SU-DHL-6 (cell line): ENCODE measurements around the gene NAP1L4.

Source experiments
- H2AFZ ChIP-seq: fragments of 200-600 bp; sonication (generic); 2 replicates; pipeline ENCODE4 v1.6.1; 2014; ENCODE audit warnings: low read depth, mild to moderate bottlenecking, moderate library complexity, mixed read lengths, antibody characterized with exemption, low read length; ENCODE audit not compliant: severe bottlenecking
- H3F3A ChIP-seq: fragments of 200-600 bp; shearing (Covaris generic); 2 replicates; pipeline ENCODE4 v1.6.0; 2016; ENCODE audit warnings: antibody characterized with exemption, mild to moderate bottlenecking; ENCODE audit not compliant: insufficient read depth
- H3K27ac ChIP-seq: fragments of 200-600 bp; sonication (generic); 2 replicates; pipeline ENCODE4 v1.5.1; 2016; ENCODE audit warnings: low read depth, mild to moderate bottlenecking, low read length, moderate library complexity, mixed read lengths
- H3K27me3 ChIP-seq: fragments of 200-600 bp; sonication (generic), shearing (Covaris generic); 2 replicates; pipeline ENCODE4 v1.6.0; 2014; ENCODE audit warnings: mild to moderate bottlenecking, low read length
- H3K36me3 ChIP-seq: fragments of 200-600 bp; sonication (generic); 2 replicates; pipeline ENCODE4 v1.6.1; 2014; ENCODE audit warnings: mild to moderate bottlenecking, low read length, mixed read lengths
- H3K4me2 ChIP-seq: fragments of 300-600, 200-600 bp; shearing (Covaris generic), sonication (generic); 2 replicates; pipeline ENCODE4 v1.6.0; 2014; ENCODE audit warnings: low read length, low read depth, mild to moderate bottlenecking; ENCODE audit not compliant: poor library complexity, severe bottlenecking
- H3K4me3 ChIP-seq: fragments of 200-600 bp; sonication (generic); 2 replicates; pipeline ENCODE4 v1.5.1; 2014; ENCODE audit warnings: antibody characterized with exemption, low read length, mild to moderate bottlenecking, mixed read lengths; ENCODE audit not compliant: insufficient read depth, poor library complexity, severe bottlenecking
- H3K79me2 ChIP-seq: fragments of 200-600 bp; sonication (generic); 2 replicates; pipeline ENCODE4 v1.6.1; 2014; ENCODE audit warnings: mild to moderate bottlenecking, low read length, moderate library complexity; ENCODE audit not compliant: insufficient read depth
- H3K9ac ChIP-seq: fragments of 200-600 bp; sonication (generic); 2 replicates; pipeline ENCODE4 v1.7.0; 2014; ENCODE audit warnings: mild to moderate bottlenecking, low read length
- H3K9me2 ChIP-seq: fragments of 200-600 bp; sonication (generic); replicated peaks from 2 replicates; pipeline ENCODE4 v1.6.1; 2014; ENCODE audit warnings: low read length; ENCODE audit not compliant: insufficient read depth
- H3K9me3 ChIP-seq: fragments of 200-600 bp; sonication (generic); 2 replicates; pipeline ENCODE4 v1.6.1; 2014; ENCODE audit warnings: low read length, mixed read lengths; ENCODE audit not compliant: insufficient read depth
- H4K20me1 ChIP-seq: fragments of 200-600 bp; sonication (generic); 2 replicates; pipeline ENCODE4 v1.6.1; 2014; ENCODE audit warnings: low read depth, mild to moderate bottlenecking, antibody characterized with exemption, low read length, moderate library complexity, mixed read lengths
- EZH2phosphoT487 ChIP-seq: fragments of 200-600 bp; sonication (generic), shearing (Covaris generic); conservative IDR thresholded peaks from 2 replicates; pipeline ENCODE4 v1.6.1; 2018; ENCODE audit warnings: mild to moderate bottlenecking, antibody characterized with exemption, low read length, moderate library complexity, mixed read lengths
- TF ChIP-seq, protein P1 (sequence below): fragments of 200-600 bp; sonication (generic); IDR thresholded peaks from one replicate; pipeline ENCODE4 v1.5.1; 2017; ENCODE audit warnings: antibody characterized with exemption, mild to moderate bottlenecking, low read length, moderate library complexity; ENCODE audit not compliant: insufficient read depth, poor library complexity, severe bottlenecking

Gene NAP1L4

DNA sequence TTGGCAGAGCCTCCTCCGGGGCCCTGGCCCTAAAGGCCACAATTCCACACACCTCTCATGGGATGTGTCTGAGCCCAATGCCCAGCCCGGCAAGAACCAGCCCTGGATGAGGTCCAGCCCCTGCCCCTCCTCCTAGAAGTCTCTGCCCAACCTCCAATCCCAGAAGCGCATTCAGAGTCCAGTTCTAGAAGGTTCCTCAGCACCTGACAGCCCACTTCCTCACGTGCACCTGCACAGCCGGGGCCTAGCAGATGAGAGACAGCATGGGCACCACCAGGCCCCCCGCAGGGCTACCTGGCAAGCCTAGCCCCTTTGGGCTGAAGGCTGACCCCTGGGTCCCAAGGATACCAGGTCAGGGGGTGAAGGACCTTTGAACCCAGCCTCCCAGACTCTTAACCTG lies 95.1 kb downstream of the NAP1L4 start:
- Histone ChIP-seq H3K79me2 (no peaks in the 10 kb centered on the region), H3K9me3 (no peaks in the 10 kb centered on the region), H3K9ac (no peak overlapping the region), H3F3A (0 out of 2 replicates have a peak, but pooled peaks cover 3% of the 10 kb centered on the region), H3K4me2 (no peak overlapping the region), H4K20me1 (no peaks in the 10 kb centered on the region), H3K27ac (no peak overlapping the region), H3K36me3 (no peaks in the 10 kb centered on the region), H2AFZ (no peak overlapping the region), H3K4me3 (no peak overlapping the region), H3K27me3 (no peaks in the 10 kb centered on the region), H3K9me2 (no peaks in the 10 kb centered on the region)
- TF ChIP-seq EZH2phosphoT487, result no peak
- TF ChIP-seq, protein P1, sequence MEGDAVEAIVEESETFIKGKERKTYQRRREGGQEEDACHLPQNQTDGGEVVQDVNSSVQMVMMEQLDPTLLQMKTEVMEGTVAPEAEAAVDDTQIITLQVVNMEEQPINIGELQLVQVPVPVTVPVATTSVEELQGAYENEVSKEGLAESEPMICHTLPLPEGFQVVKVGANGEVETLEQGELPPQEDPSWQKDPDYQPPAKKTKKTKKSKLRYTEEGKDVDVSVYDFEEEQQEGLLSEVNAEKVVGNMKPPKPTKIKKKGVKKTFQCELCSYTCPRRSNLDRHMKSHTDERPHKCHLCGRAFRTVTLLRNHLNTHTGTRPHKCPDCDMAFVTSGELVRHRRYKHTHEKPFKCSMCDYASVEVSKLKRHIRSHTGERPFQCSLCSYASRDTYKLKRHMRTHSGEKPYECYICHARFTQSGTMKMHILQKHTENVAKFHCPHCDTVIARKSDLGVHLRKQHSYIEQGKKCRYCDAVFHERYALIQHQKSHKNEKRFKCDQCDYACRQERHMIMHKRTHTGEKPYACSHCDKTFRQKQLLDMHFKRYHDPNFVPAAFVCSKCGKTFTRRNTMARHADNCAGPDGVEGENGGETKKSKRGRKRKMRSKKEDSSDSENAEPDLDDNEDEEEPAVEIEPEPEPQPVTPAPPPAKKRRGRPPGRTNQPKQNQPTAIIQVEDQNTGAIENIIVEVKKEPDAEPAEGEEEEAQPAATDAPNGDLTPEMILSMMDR, result no peak

DNA sequence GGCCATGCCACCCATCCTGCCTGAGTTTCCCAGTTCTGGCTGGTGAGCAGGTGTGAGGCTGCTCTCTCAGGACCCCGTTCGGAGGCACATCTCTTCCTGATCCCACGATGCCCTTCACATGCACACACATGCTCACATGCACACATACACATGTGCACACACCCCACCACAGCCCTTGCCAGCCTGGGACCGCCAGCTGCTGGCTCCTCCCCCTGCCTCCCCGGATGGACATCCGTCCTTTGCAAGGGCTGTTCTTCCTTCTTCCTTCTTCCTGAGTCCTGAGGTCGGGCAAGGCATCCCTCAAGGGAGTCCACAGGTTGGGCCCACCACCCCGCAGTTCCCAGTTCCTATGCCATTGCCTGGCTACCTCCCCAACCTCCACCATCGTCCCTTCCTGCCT lies 96.1 kb downstream of the NAP1L4 start:
- no peaks in the 10 kb centered on the region for H4K20me1 ChIP-seq
- no peaks in the 10 kb centered on the region for H3K79me2 ChIP-seq
- H3K4me3 ChIP-seq, result no peak overlapping the region
- H3K9me3 ChIP-seq, result no peaks in the 10 kb centered on the region
- no peaks in the 10 kb centered on the region for H3K36me3 ChIP-seq
- 0 out of 2 replicates have a peak, but pooled peaks cover 3% of the 10 kb centered on the region for H3F3A ChIP-seq
- no peak overlapping the region for H3K9ac ChIP-seq
- no peaks in the 10 kb centered on the region for H3K27me3 ChIP-seq
- H3K27ac ChIP-seq, result no peak overlapping the region
- no peak overlapping the region for H2AFZ ChIP-seq
- H3K9me2 ChIP-seq, result no peaks in the 10 kb centered on the region
- TF ChIP-seq, protein P1, result no peak
- no peak for TF ChIP-seq EZH2phosphoT487
- H3K4me2 ChIP-seq, result no peak overlapping the region
